HG02642 (cell line): ENCODE results near the gene ASB1.
A peak's percentile ranks its signal among the peaks of the same experiment; 100 is the strongest.

ENCODE experiments used
- ATAC-seq: cut with Tn5 transposase; IDR thresholded peaks from one replicate; pipeline ENCODE4 v1.9.1; 2021; ENCODE audit warnings: mild to moderate bottlenecking; ENCODE audit not compliant: unreplicated experiment, poor library complexity

The ASB1 gene

GRCh38 chr2:238422285-238422684 lies 4.4 kb upstream of the ASB1 start:
- no peak for ATAC-seq

GRCh38 chr2:238422940-238423339 lies 3.8 kb upstream of the ASB1 start:
- ATAC-seq = no peak

GRCh38 chr2:238423561-238424312 lies 3.0 kb upstream of the ASB1 start:
- no peak for ATAC-seq

- ATAC-seq = no peak
Measured at GRCh38 chr2:238424313-238424700, 2.4 kb upstream of the ASB1 start.

- ATAC-seq = no peak
Measured at GRCh38 chr2:238425505-238425978, 1.2 kb upstream of the ASB1 start.

- ATAC-seq = peak; percentile 19
Measured at GRCh38 chr2:238425979-238426567, 654 bp upstream of the ASB1 start.

GRCh38 chr2:238427435-238428162 lies 872 bp downstream of the ASB1 start:
- ATAC-seq = peak; percentile 4

- no peak for ATAC-seq
Measured at GRCh38 chr2:238428866-238429265, 2.1 kb downstream of the ASB1 start.

- ATAC-seq = no peak
Measured at GRCh38 chr2:238430781-238431180, 4.1 kb downstream of the ASB1 start.

- no peak for ATAC-seq
Measured at GRCh38 chr2:238431456-238431855, 4.7 kb downstream of the ASB1 start.

GRCh38 chr2:238433300-238433915 lies 6.7 kb downstream of the ASB1 start:
- ATAC-seq = no peak

GRCh38 chr2:238433941-238434845 lies 7.5 kb downstream of the ASB1 start:
- no peak for ATAC-seq

- no peak for ATAC-seq
Measured at GRCh38 chr2:238434846-238435751, 8.4 kb downstream of the ASB1 start.

- no peak for ATAC-seq
Measured at GRCh38 chr2:238435752-238436096, 9.0 kb downstream of the ASB1 start.

- ATAC-seq = no peak
Measured at GRCh38 chr2:238438856-238439849, 12.4 kb downstream of the ASB1 start.

- no peak for ATAC-seq
Measured at GRCh38 chr2:238439917-238440316, 13.2 kb downstream of the ASB1 start.

GRCh38 chr2:238440331-238440730 lies 13.6 kb downstream of the ASB1 start:
- ATAC-seq = no peak

- no peak for ATAC-seq
Measured at GRCh38 chr2:238440767-238441166, 14.0 kb downstream of the ASB1 start.
